HG02938 (cell line): ENCODE data around the gene ZDHHC8.

Experiments
- ATAC-seq: cut with Tn5 transposase; IDR thresholded peaks from one replicate; pipeline ENCODE4 v1.9.1; 2021; ENCODE audit warnings: mild to moderate bottlenecking, moderate library complexity; ENCODE audit not compliant: unreplicated experiment

ZDHHC8 gene

GRCh38 chr22:20112623-20113511 is 18.7 kb upstream of the ZDHHC8 start:
- no peak for ATAC-seq

DNA sequence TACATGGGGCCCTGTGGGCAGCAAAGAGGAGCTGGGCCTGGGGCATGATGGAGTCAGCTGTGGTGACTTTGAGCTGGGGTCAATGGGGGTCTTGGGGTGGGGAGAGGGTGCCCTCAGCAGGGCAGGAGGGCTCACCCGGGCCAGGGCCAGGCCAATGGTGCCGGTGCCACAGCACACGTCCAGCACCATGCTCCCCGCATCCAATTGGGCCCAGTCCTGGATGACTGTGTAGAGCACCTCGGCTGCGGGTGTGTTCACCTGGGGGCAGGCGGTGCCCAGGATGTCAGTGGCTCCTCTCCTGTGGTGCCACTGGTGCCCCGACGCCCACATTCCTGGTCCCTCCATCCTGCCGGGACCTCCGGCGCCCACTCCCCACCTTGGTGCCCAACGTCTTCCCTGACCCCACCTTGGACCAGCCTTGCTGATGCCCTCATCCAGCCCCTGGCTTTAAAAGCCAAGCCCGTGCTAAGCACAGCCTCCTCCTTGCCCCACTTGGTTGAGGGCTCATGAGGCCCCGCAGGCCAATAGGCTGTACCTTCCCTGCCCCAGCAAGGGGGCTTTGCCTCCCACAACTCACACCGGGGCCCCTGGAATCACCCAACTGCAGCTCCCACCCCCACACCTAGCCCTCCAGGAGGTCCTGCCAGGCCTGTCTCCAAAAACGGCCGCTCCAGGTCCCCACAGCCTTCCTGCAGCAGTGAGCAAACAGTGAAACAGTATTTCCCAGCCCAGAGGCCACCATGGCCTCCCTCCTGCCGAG is 17.9 kb upstream of the ZDHHC8 start:
- no peak for ATAC-seq

GRCh38 chr22:20114506-20115475 is 16.8 kb upstream of the ZDHHC8 start:
- ATAC-seq: no peak

DNA sequence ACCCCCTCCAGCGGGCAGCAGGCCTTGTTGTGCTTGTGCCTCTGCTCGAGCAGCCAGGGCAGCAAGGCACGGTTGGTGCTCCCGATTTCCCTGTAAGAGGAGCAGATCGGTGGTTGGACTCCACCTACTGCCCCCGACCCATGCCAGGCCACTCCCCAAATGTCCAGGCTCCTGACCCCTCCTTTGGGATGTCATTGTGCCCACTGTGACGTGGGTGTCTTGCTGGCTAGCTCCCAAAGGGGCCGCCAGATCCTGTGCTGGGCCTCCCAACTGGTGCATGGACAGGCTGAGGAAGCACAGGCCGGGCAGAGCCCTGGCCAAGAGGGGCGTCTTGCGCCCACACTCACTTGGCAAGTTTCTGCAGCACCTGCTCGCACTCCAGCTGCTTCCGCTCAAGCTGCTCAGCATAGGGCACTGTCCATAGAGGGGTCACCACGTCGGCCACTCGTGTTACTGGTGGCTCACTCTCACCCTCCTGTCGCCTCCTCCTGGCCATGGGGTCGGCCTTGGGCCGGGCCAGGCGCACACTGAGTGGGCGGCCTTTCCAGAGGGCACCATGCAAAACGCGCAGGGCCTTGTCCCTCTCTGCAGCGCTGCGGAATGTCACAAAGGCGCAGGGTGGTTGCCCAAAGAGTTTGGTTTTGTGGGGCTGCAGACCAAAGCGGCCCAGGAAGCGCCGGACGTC is 15.8 kb upstream of the ZDHHC8 start, which contains the start of gene RANBP1:
Gene RANBP1 (plus strand): TSS at position 414 of the 685 bp plus-strand sequence. CDS start 81 bp downstream, at position 495.
- ATAC-seq: no peak

DNA sequence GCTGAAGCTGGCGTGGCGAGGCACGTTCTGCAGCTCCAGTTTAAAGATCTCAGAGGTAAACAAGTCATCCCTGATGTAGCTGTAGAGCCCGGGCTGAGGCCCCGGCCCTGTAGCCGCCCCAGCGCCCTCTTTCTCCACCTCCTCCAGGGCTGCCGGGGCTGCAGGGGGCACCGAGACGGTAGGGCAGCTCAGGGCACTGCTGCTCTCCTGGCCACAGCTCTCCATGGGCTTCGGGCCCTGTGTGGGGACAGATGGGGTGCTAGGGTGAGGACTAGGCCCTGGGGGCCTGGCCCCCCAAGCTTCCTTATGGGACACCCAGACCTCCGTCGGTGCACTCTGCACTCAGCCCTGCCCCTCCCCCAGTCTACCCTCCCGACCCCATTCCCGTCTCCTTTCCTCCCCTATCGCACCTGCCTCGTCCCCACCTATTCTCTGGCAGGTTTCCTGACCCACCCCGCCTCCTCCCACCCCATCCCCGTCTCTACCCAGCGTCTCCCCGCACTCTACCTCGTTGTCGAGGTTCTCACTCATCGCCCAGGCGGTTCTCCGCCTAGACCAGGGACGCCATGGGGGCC is 15.1 kb upstream of the ZDHHC8 start:
- no peak for ATAC-seq

DNA sequence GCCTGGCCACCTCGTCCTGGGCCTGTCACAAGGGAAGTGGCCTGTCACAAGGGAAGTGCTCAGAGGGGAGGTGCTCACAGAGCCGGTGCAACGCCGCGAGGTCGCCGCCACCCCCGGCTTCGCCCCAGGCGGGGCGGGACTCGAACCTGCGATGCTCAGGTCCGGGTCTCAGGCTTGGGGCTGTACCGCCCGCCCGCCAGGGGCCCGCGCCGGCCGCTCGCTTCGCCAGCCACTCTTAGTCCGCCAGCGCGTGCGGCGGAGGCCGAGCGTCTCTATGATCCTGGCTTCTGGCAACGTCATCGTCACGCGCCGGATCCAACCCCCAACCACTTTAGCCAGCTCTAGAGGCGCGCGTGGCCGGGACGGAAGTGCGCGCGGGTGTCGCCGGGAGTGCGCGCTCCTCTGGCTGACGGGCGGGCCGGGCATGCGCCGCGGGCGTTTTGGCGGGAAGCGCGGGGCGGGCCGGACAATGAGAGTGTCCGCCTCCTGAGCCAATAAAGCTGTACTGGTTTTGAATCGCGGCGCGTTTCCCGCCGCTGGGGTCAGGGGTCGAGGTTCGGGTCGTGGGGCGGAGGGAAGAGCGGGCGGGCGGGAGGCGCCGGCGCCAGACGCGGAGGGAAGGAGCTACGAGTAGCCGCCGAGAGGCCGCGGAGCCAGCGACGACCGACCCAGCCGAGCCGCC is 14.5 kb upstream of the ZDHHC8 start, which contains the start of gene TRMT2A:
Gene TRMT2A (minus strand): TSS at position 276 of the 682 bp plus-strand sequence. CDS start 320 bp downstream, outside the sequence.
- ATAC-seq: peak; percentile 70

GRCh38 chr22:20117633-20118299 is 13.8 kb upstream of the ZDHHC8 start:
- ATAC-seq: peak; percentile 14

GRCh38 chr22:20118300-20119020 is 13.1 kb upstream of the ZDHHC8 start:
- no peak for ATAC-seq

DNA sequence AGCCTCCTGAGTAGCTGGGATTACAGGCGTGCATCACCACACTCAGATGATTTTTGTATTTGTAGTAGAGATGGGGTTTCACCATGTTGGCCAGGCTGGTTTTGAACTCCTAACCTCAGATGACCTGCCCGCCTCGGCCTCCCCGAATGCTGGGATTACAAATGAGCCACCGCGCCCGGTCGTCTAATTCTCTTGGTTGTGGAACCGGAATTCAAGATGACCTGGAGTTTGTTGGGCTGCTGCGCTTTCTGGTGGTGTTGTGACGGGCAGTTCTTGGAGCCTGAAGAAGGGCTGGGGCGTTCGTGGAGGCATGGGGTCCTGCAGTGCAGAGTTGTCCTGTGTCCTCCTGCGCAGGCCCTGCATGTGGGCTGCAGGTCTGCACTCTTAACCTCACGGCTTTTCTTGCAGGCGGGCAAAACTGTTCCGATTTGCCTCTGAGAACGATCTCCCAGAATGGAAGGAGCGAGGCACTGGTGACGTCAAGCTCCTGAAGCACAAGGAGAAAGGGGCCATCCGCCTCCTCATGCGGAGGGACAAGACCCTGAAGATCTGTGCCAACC is 9.7 kb upstream of the ZDHHC8 start:
- ATAC-seq: no peak

- ATAC-seq: no peak
Observed at GRCh38 chr22:20123366-20124082, 8.1 kb upstream of the ZDHHC8 start.

- no peak for ATAC-seq
Observed at GRCh38 chr22:20124083-20124787, 7.4 kb upstream of the ZDHHC8 start.

GRCh38 chr22:20125201-20126174 is 6.1 kb upstream of the ZDHHC8 start:
- no peak for ATAC-seq

DNA sequence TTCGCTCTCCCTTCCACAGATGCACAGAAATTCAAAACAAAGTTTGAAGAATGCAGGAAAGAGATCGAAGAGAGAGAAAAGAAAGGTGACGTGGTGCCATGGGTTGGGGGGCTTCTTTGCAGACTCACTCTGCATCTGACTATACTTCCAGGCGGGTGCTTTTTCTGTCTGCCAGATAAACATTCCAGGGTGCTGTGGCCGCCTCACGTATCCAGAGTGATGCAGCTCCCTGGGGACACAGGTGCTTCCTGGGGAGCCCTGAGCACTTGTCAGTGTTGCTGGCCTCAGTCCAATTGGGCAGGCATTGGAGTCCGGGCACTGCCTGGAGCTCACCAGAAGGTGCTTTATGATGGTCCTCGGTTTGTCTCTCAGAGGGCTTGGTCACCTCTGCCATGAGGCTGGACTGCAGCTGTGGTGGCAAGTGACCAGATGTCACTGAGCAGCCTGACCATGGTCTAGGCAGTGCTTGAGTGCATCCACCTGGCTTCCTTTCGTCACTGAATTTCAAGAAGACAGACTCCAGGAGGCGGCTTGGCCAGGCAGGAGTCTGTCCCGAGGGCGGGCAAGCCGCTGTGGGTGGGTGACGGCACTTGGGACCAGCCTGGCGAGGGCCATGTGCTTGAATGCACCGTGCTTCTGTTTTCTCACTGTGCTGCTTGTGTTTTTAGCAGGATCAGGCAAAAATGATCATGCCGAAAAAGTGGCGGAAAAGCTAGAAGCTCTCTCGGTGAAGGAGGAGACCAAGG is 5.1 kb upstream of the ZDHHC8 start:
- ATAC-seq: no peak

DNA sequence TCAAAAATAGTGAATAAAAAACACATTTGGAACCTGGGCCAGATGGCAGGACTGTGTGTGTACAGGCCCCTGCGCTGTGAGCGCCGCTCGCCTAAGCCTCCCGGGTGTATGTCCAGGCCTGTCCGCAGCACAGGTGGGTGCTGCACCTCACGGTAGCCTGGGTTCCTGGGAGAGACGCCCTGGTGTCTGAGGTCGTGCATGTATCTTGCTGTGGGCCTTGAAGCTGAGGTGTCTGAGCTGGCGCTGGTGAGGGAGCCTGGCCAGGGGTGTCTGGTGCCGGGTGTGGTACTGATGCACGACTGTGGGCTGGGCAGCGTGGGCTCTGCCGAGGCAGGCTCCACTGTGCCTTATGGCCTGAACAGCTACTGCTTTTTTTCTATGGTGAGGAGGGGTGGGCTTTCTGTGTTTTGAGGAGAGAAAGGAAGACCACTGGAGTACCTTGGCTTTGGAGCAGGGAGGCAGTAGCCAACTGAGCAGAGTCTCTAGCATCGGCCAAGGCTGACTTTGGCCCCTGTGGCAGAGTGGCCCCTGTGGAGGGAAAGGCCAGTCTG is 4.2 kb upstream of the ZDHHC8 start:
- ATAC-seq: no peak
